ENCODE results near the gene TAOK2.
"Not testable (repeated sequence)": the region's sequence is repeated elsewhere in the genome, so short reads cannot be mapped to it uniquely, and the experiment has no call there.

Gene TAOK2

GRCh38 chr16:30017277-30017656 is 43.6 kb downstream of the TAOK2 start:
- Histone ChIP-seq H2AK5ac (ENCODE audit: low read length) (no peak overlapping the region), H2AFZ (ENCODE audit: insufficient read depth, low read length, poor library complexity) (no peak overlapping the region), H3K18ac (ENCODE audit: low read length) (no peak overlapping the region), H3K4ac (ENCODE audit: low read depth, low read length) (no peak overlapping the region), H4K91ac (ENCODE audit: low read depth, low read length) (no peak overlapping the region), H3K9ac (ENCODE audit: low read length) (no peak overlapping the region), H3K4me2 (ENCODE audit: low read length) (no peak overlapping the region), H3K27ac (ENCODE audit: low read depth, low read length) (no peak overlapping the region), H3K27me3 (ENCODE audit: insufficient read depth, low read length) (no peaks in the 10 kb centered on the region), H2BK5ac (ENCODE audit: low read depth, low read length, poor library complexity) (no peak overlapping the region), H4K8ac (ENCODE audit: low read depth, low read length) (no peak overlapping the region), H3K23ac (ENCODE audit: low read length) (no peak overlapping the region), H3K9me3 (ENCODE audit: insufficient read depth, low read depth, low read length) (no peaks in the 10 kb centered on the region), H3K79me1 (ENCODE audit: low read length) (no peaks in the 10 kb centered on the region), H4K12ac (ENCODE audit: low read depth, low read length) (no peak overlapping the region), H2BK12ac (ENCODE audit: low read length) (no peak overlapping the region), H2BK120ac (ENCODE audit: insufficient read depth, low read length, poor library complexity) (no peak overlapping the region), H3K4me1 (ENCODE audit: control insufficient read depth in 1 of 2, insufficient read depth in 2 of 2, low read length in 2 of 2) (peaks cover 0 to 4% of the 10 kb centered on the region in 2 experiments), H3K4me3 (ENCODE audit: low read depth, low read length) (no peak overlapping the region), H3K36me3 (ENCODE audit: control insufficient read depth in 1 of 2, insufficient read depth in 2 of 2, low read length in 2 of 2) (no peaks in the 10 kb centered on the region), H3K14ac (ENCODE audit: low read length) (no peak overlapping the region), H3K79me2 (ENCODE audit: control insufficient read depth, insufficient read depth, low read length, poor library complexity) (no peaks in the 10 kb centered on the region)
- no peak for DNase-seq
- no CpG with 5 or more reads among the region's 2 CpGs for WGBS (ENCODE audit: extremely low coverage, insufficient coverage, insufficient read length)

GRCh38 chr16:30017937-30018336 is 44.3 kb downstream of the TAOK2 start:
- not testable (repeated sequence) for H4K12ac ChIP-seq (ENCODE audit: low read depth, low read length); H3K4me2 ChIP-seq (ENCODE audit: low read length); H3K27me3 ChIP-seq (ENCODE audit: insufficient read depth, low read length); H3K27ac ChIP-seq (ENCODE audit: low read depth, low read length); H3K14ac ChIP-seq (ENCODE audit: low read length); H2AK5ac ChIP-seq (ENCODE audit: low read length); H3K9me3 ChIP-seq (ENCODE audit: insufficient read depth, low read depth, low read length); H2BK5ac ChIP-seq (ENCODE audit: low read depth, low read length, poor library complexity); H4K91ac ChIP-seq (ENCODE audit: low read depth, low read length); H3K4me3 ChIP-seq (ENCODE audit: low read depth, low read length); H2BK12ac ChIP-seq (ENCODE audit: low read length); H4K8ac ChIP-seq (ENCODE audit: low read depth, low read length); H2AFZ ChIP-seq (ENCODE audit: insufficient read depth, low read length, poor library complexity); H3K79me2 ChIP-seq (ENCODE audit: control insufficient read depth, insufficient read depth, low read length, poor library complexity); H3K36me3 ChIP-seq (ENCODE audit: control insufficient read depth in 1 of 2, insufficient read depth in 2 of 2, low read length in 2 of 2); H3K18ac ChIP-seq (ENCODE audit: low read length); H3K4me1 ChIP-seq (ENCODE audit: control insufficient read depth in 1 of 2, insufficient read depth in 2 of 2, low read length in 2 of 2); H3K79me1 ChIP-seq (ENCODE audit: low read length); H3K4ac ChIP-seq (ENCODE audit: low read depth, low read length); H3K23ac ChIP-seq (ENCODE audit: low read length); H2BK120ac ChIP-seq (ENCODE audit: insufficient read depth, low read length, poor library complexity); H3K9ac ChIP-seq (ENCODE audit: low read length); DNase-seq
- WGBS (ENCODE audit: extremely low coverage, insufficient coverage, insufficient read length), result no CpG with 5 or more reads among the region's 4 CpGs

GRCh38 chr16:30018731-30019158 is 45.1 kb downstream of the TAOK2 start:
- no peak overlapping the region for H4K12ac ChIP-seq (ENCODE audit: low read depth, low read length)
- no peak overlapping the region for H3K18ac ChIP-seq (ENCODE audit: low read length)
- no peak overlapping the region for H2AK5ac ChIP-seq (ENCODE audit: low read length)
- H3K36me3 ChIP-seq (ENCODE audit: control insufficient read depth in 1 of 2, insufficient read depth in 2 of 2, low read length in 2 of 2), result no peaks in the 10 kb centered on the region
- H3K4me3 ChIP-seq (ENCODE audit: low read depth, low read length), result no peak overlapping the region
- no peaks in the 10 kb centered on the region for H3K27me3 ChIP-seq (ENCODE audit: insufficient read depth, low read length)
- no peak overlapping the region for H3K23ac ChIP-seq (ENCODE audit: low read length)
- no peak overlapping the region for H3K27ac ChIP-seq (ENCODE audit: low read depth, low read length)
- H2AFZ ChIP-seq (ENCODE audit: insufficient read depth, low read length, poor library complexity), result no peak overlapping the region
- H4K91ac ChIP-seq (ENCODE audit: low read depth, low read length), result no peak overlapping the region
- peak; percentile 16 to 22 for DNase-seq
- no peak overlapping the region for H3K9ac ChIP-seq (ENCODE audit: low read length)
- no peak overlapping the region for H2BK5ac ChIP-seq (ENCODE audit: low read depth, low read length, poor library complexity)
- peaks cover 0 to 4% of the 10 kb centered on the region in 2 experiments for H3K4me1 ChIP-seq (ENCODE audit: control insufficient read depth in 1 of 2, insufficient read depth in 2 of 2, low read length in 2 of 2)
- no peaks in the 10 kb centered on the region for H3K79me1 ChIP-seq (ENCODE audit: low read length)
- H4K8ac ChIP-seq (ENCODE audit: low read depth, low read length), result no peak overlapping the region
- WGBS (ENCODE audit: extremely low coverage, insufficient coverage, insufficient read length), result no CpG with 5 or more reads among the region's 4 CpGs
- H3K9me3 ChIP-seq (ENCODE audit: insufficient read depth, low read depth, low read length), result no peaks in the 10 kb centered on the region
- H2BK120ac ChIP-seq (ENCODE audit: insufficient read depth, low read length, poor library complexity), result no peak overlapping the region
- no peak overlapping the region for H3K4ac ChIP-seq (ENCODE audit: low read depth, low read length)
- no peak overlapping the region for H3K4me2 ChIP-seq (ENCODE audit: low read length)
- no peak overlapping the region for H2BK12ac ChIP-seq (ENCODE audit: low read length)
- H3K14ac ChIP-seq (ENCODE audit: low read length), result no peak overlapping the region
- no peaks in the 10 kb centered on the region for H3K79me2 ChIP-seq (ENCODE audit: control insufficient read depth, insufficient read depth, low read length, poor library complexity)

GRCh38 chr16:30022887-30023286 is 49.2 kb downstream of the TAOK2 start, which contains the start of gene C16orf92:
TSS of gene C16orf92 (plus strand) at chr16:30023198. CDS start at chr16:30023341, 143 bp downstream.
- H2BK12ac ChIP-seq (ENCODE audit: low read length), result no peak within 1 kb of the TSS
- H4K12ac ChIP-seq (ENCODE audit: low read depth, low read length), result no peak within 1 kb of the TSS
- H3K36me3 ChIP-seq (ENCODE audit: control insufficient read depth in 1 of 2, insufficient read depth in 2 of 2, low read length in 2 of 2), result no peaks in the 10 kb centered on the region
- no peak within 1 kb of the TSS for H3K9ac ChIP-seq (ENCODE audit: low read length)
- H2BK120ac ChIP-seq (ENCODE audit: insufficient read depth, low read length, poor library complexity), result no peak within 1 kb of the TSS
- no peak within 1 kb of the TSS for H4K8ac ChIP-seq (ENCODE audit: low read depth, low read length)
- no peak within 1 kb of the TSS for H3K18ac ChIP-seq (ENCODE audit: low read length)
- H3K79me2 ChIP-seq (ENCODE audit: control insufficient read depth, insufficient read depth, low read length, poor library complexity), result no peaks in the 10 kb centered on the region
- no peak within 1 kb of the TSS for H2AK5ac ChIP-seq (ENCODE audit: low read length)
- no peak within 1 kb of the TSS for H2AFZ ChIP-seq (ENCODE audit: insufficient read depth, low read length, poor library complexity)
- no peak within 1 kb of the TSS for H3K4me2 ChIP-seq (ENCODE audit: low read length)
- H3K14ac ChIP-seq (ENCODE audit: low read length), result no peak within 1 kb of the TSS
- no peak for DNase-seq
- no peak within 1 kb of the TSS for H3K27ac ChIP-seq (ENCODE audit: low read depth, low read length)
- H3K79me1 ChIP-seq (ENCODE audit: low read length), result no peaks in the 10 kb centered on the region
- no peak within 1 kb of the TSS for H2BK5ac ChIP-seq (ENCODE audit: low read depth, low read length, poor library complexity)
- no peaks in the 10 kb centered on the region for H3K27me3 ChIP-seq (ENCODE audit: insufficient read depth, low read length)
- H3K9me3 ChIP-seq (ENCODE audit: insufficient read depth, low read depth, low read length), result no peaks in the 10 kb centered on the region
- no peak within 1 kb of the TSS for H3K4me3 ChIP-seq (ENCODE audit: low read depth, low read length)
- H3K4me1 ChIP-seq (ENCODE audit: control insufficient read depth in 1 of 2, insufficient read depth in 2 of 2, low read length in 2 of 2), result peaks cover 0 to 4% of the 10 kb centered on the region in 2 experiments
- no peak within 1 kb of the TSS for H4K91ac ChIP-seq (ENCODE audit: low read depth, low read length)
- H3K4ac ChIP-seq (ENCODE audit: low read depth, low read length), result no peak within 1 kb of the TSS
- H3K23ac ChIP-seq (ENCODE audit: low read length), result no peak within 1 kb of the TSS
- WGBS (ENCODE audit: extremely low coverage, insufficient coverage, insufficient read length), result no CpG with 5 or more reads among the region's 6 CpGs
